Lower leg skin (tissue), 3 donors: ENCODE results near the gene ZNF512.

Experiments used
- CTCF ChIP-seq, 3 donors: fragments of 450-650 bp; IDR thresholded peaks; one replicate each; pipeline ENCODE4 v1.5.1; 2016; ENCODE audit warnings: antibody characterized with exemption in 3 of 3, mild to moderate bottlenecking in 3 of 3, moderate library complexity in 2 of 3
- POLR2A ChIP-seq, 2 donors: fragments of 450-650 bp; IDR thresholded peaks; one replicate each; pipeline ENCODE4 v1.6.1; 2016 to 2017; ENCODE audit warnings: antibody characterized with exemption in 2 of 2, mild to moderate bottlenecking in 1 of 2, moderate library complexity in 1 of 2

DNA sequence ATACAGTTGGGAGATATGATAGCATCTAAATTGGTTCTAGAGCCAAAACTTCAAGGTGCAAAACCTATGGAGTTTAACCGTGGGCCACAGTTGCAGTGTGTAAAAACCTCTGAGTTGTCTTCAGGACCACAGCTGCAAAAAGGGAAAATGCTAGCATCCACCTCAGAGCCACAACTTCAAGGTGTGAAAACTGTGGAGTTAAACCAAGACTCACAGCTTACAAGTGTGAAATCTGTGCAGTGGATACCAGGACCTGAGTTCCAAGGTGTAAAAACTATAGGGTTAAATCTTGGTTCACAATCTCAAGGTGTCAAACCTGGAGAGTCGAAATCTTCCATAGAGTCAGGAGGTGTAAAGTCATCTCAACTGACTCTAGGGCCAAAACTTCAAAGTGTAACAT, 10.4 kb upstream of the ZNF512 start:
- TF ChIP-seq POLR2A (IDR thresholded peaks at IDR 0.05) (no peak), CTCF (IDR thresholded peaks at IDR 0.05) (no peak)
